Measurements from ENCODE around the gene HAP1. TPM values are rescaled to one million over a fixed set of nuclear protein-coding genes. Genes with fewer than 3 reads are reported as not detected.

The HAP1 gene
- polyA plus RNA-seq, 1 of the 3 experiments (the other 2 are of a cell fraction), result 0.18 TPM

DNA sequence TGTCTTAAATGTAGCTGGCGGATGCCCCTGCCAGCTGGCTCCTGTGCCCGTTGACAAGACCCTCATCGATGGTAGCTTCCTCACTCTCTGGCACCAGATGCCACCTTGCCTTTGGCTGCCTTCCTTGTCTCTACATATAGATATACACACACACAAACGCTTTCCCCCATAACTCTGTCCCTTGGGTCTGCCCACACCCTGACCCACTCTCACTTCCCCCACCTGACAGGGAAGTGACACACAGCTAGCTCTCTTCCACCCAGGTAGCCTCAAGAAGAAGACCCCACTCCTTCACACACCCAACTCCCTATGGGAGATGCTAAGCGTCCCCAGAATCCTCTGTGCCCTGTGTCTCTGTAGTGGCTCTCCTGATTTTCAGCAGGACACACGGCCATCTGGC lies 26.4 kb upstream of the HAP1 start:
- Histone ChIP-seq H3K79me2 (ENCODE audit: insufficient read depth) (no peaks in the 10 kb centered on the region), H3K4me2 (no peak overlapping the region), H3K27me3 (ENCODE audit: insufficient read depth) (no peaks in the 10 kb centered on the region), H3K36me3 (replicated peaks in 1 of 2; ENCODE audit: control insufficient read depth in 1 of 2, insufficient read depth in 2 of 2, low read length in 1 of 2) (peaks cover 0 to 7% of the 10 kb centered on the region in 2 experiments), H3K27ac (ENCODE audit: low read depth in 2 of 2, low read length in 1 of 2) (no peak overlapping the region), H3K9me3 (no peaks in the 10 kb centered on the region), H3F3A (replicated peaks; ENCODE audit: insufficient read depth) (peaks cover under 1% of the 10 kb centered on the region), H4K20me1 (ENCODE audit: insufficient read depth) (no peaks in the 10 kb centered on the region), H3K9ac (no peak overlapping the region), H3K4me3 (ENCODE audit: low read depth in 2 of 2, low read length in 1 of 2) (no peak overlapping the region), H3K4me1 (ENCODE audit: control insufficient read depth in 1 of 2, insufficient read depth in 2 of 2, low read depth in 1 of 2, low read length in 1 of 2) (no peaks in the 10 kb centered on the region; a peak in 1 of 4 replicates), H2AFZ (ENCODE audit: low read depth) (no peak overlapping the region), H3K9me2 (no peaks in the 10 kb centered on the region)
- DNase-seq, result no peak
- TF ChIP-seq, protein P1, sequence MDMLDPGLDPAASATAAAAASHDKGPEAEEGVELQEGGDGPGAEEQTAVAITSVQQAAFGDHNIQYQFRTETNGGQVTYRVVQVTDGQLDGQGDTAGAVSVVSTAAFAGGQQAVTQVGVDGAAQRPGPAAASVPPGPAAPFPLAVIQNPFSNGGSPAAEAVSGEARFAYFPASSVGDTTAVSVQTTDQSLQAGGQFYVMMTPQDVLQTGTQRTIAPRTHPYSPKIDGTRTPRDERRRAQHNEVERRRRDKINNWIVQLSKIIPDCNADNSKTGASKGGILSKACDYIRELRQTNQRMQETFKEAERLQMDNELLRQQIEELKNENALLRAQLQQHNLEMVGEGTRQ (IDR thresholded peaks at IDR 0.05; ENCODE audit: borderline replicate concordance, low read depth, low read length), result no peak
- TF ChIP-seq POLR2AphosphoS5 (IDR thresholded peaks at IDR 0.05; ENCODE audit: low read depth, low read length), result no peak
- TF ChIP-seq, protein P2, sequence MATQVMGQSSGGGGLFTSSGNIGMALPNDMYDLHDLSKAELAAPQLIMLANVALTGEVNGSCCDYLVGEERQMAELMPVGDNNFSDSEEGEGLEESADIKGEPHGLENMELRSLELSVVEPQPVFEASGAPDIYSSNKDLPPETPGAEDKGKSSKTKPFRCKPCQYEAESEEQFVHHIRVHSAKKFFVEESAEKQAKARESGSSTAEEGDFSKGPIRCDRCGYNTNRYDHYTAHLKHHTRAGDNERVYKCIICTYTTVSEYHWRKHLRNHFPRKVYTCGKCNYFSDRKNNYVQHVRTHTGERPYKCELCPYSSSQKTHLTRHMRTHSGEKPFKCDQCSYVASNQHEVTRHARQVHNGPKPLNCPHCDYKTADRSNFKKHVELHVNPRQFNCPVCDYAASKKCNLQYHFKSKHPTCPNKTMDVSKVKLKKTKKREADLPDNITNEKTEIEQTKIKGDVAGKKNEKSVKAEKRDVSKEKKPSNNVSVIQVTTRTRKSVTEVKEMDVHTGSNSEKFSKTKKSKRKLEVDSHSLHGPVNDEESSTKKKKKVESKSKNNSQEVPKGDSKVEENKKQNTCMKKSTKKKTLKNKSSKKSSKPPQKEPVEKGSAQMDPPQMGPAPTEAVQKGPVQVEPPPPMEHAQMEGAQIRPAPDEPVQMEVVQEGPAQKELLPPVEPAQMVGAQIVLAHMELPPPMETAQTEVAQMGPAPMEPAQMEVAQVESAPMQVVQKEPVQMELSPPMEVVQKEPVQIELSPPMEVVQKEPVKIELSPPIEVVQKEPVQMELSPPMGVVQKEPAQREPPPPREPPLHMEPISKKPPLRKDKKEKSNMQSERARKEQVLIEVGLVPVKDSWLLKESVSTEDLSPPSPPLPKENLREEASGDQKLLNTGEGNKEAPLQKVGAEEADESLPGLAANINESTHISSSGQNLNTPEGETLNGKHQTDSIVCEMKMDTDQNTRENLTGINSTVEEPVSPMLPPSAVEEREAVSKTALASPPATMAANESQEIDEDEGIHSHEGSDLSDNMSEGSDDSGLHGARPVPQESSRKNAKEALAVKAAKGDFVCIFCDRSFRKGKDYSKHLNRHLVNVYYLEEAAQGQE (IDR thresholded peaks at IDR 0.05; ENCODE audit: low read depth, low read length), result no peak
- TF ChIP-seq, protein P3, sequence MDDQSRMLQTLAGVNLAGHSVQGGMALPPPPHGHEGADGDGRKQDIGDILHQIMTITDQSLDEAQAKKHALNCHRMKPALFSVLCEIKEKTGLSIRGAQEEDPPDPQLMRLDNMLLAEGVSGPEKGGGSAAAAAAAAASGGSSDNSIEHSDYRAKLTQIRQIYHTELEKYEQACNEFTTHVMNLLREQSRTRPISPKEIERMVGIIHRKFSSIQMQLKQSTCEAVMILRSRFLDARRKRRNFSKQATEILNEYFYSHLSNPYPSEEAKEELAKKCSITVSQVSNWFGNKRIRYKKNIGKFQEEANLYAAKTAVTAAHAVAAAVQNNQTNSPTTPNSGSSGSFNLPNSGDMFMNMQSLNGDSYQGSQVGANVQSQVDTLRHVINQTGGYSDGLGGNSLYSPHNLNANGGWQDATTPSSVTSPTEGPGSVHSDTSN (IDR thresholded peaks at IDR 0.05), result no peak
- TF ChIP-seq YY1 (IDR thresholded peaks at IDR 0.05; ENCODE audit: low read depth), result no peak
- TF ChIP-seq GABPA (IDR thresholded peaks at IDR 0.05; ENCODE audit: low read depth), result no peak
- TF ChIP-seq, protein P4, sequence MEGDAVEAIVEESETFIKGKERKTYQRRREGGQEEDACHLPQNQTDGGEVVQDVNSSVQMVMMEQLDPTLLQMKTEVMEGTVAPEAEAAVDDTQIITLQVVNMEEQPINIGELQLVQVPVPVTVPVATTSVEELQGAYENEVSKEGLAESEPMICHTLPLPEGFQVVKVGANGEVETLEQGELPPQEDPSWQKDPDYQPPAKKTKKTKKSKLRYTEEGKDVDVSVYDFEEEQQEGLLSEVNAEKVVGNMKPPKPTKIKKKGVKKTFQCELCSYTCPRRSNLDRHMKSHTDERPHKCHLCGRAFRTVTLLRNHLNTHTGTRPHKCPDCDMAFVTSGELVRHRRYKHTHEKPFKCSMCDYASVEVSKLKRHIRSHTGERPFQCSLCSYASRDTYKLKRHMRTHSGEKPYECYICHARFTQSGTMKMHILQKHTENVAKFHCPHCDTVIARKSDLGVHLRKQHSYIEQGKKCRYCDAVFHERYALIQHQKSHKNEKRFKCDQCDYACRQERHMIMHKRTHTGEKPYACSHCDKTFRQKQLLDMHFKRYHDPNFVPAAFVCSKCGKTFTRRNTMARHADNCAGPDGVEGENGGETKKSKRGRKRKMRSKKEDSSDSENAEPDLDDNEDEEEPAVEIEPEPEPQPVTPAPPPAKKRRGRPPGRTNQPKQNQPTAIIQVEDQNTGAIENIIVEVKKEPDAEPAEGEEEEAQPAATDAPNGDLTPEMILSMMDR (IDR thresholded peaks at IDR 0.05), result no peak
- no peak for TF ChIP-seq NRF1 (IDR thresholded peaks at IDR 0.05; ENCODE audit: low read depth, low read length)
- POLR2A ChIA-PET, result no interaction called here
- 86% methylated on average over 6 of the region's 6 CpGs for WGBS (ENCODE audit: low lambda C conversion rate)
- CTCF ChIA-PET, result interaction anchor here (1.1 to 2.3 kb wide), 4 partner anchors 13 to 41 kb away, joined by 3 to 7 read pairs (median 6); no protein-coding TSS in a partner anchor

DNA sequence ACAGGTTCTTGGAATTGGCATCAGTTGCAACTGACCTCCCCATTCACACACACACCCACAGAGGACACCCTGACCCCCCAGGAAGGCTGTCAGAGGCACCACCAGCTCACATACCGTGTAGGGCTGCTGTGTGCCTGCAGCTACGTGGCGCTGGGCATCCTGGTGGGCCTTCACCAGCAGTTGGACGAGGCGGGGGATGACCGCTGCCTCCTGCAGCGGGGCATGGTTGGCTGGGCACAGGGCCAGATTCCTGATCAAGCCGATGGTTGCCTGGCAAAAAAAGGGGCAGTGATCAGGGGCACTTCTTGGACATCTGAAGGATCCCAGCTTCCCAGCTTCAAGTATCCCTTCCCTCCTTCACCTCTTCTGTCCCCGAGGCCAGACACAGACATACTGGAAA lies 24.2 kb upstream of the HAP1 start:
- H3K36me3 ChIP-seq (replicated peaks in 1 of 2; ENCODE audit: control insufficient read depth in 1 of 2, insufficient read depth in 2 of 2, low read length in 1 of 2), result peaks cover 0 to 7% of the 10 kb centered on the region in 2 experiments
- H3F3A ChIP-seq (replicated peaks; ENCODE audit: insufficient read depth), result no peaks in the 10 kb centered on the region
- H2AFZ ChIP-seq (ENCODE audit: low read depth), result no peak overlapping the region
- ChIA-PET CTCF (interaction anchor here (2.0 to 2.5 kb wide), 3 partner anchors 21 to 43 kb away, joined by 6 to 10 read pairs (median 7); partner anchors contain the start of gene JUP), POLR2A (no interaction called here)
- H3K79me2 ChIP-seq (ENCODE audit: insufficient read depth), result no peaks in the 10 kb centered on the region
- H3K4me2 ChIP-seq, result no peak overlapping the region
- no peaks in the 10 kb centered on the region; a peak in 1 of 4 replicates for H3K4me1 ChIP-seq (ENCODE audit: control insufficient read depth in 1 of 2, insufficient read depth in 2 of 2, low read depth in 1 of 2, low read length in 1 of 2)
- peak; percentile 75 for DNase-seq
- H3K9me3 ChIP-seq, result no peaks in the 10 kb centered on the region
- no peak overlapping the region for H3K9ac ChIP-seq
- no peaks in the 10 kb centered on the region for H3K27me3 ChIP-seq (ENCODE audit: insufficient read depth)
- no peaks in the 10 kb centered on the region for H4K20me1 ChIP-seq (ENCODE audit: insufficient read depth)
- 67% methylated on average over 3 of the region's 9 CpGs for WGBS (ENCODE audit: low lambda C conversion rate)
- TF ChIP-seq GABPA (IDR thresholded peaks at IDR 0.05; ENCODE audit: low read depth) (no peak), FOSL2 (IDR thresholded peaks at IDR 0.05; ENCODE audit: borderline replicate concordance, low read depth) (no peak), TCF12 (IDR thresholded peaks at IDR 0.05) (no peak), NRF1 (IDR thresholded peaks at IDR 0.05; ENCODE audit: low read depth, low read length) (no peak), RAD21 (IDR thresholded peaks at IDR 0.05; ENCODE audit: low read length) (no peak), RFX5 (IDR thresholded peaks at IDR 0.05; ENCODE audit: low read length) (no peak), JUND (IDR thresholded peaks at IDR 0.05) (no peak), SIN3A (IDR thresholded peaks at IDR 0.05; ENCODE audit: borderline replicate concordance, low read depth, low read length) (no peak), YY1 (IDR thresholded peaks at IDR 0.05; ENCODE audit: low read depth) (no peak)
- TF ChIP-seq, protein P5, sequence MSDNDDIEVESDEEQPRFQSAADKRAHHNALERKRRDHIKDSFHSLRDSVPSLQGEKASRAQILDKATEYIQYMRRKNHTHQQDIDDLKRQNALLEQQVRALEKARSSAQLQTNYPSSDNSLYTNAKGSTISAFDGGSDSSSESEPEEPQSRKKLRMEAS (IDR thresholded peaks at IDR 0.05; ENCODE audit: low read depth), result no peak
- TF ChIP-seq, protein P3 (IDR thresholded peaks at IDR 0.05), result no peak
- H3K9me2 ChIP-seq, result no peaks in the 10 kb centered on the region
- H3K4me3 ChIP-seq (ENCODE audit: low read depth in 2 of 2, low read length in 1 of 2), result no peak overlapping the region
- no peak overlapping the region for H3K27ac ChIP-seq (ENCODE audit: low read depth in 2 of 2, low read length in 1 of 2)

Data from SK-N-SH (cell line).